ENCODE data around the gene SARS2.

GRCh38 chr19:38883286-38883685 lies 47.3 kb downstream of the SARS2 start:
- TF ChIP-seq POLR2A (IDR thresholded peaks at IDR 0.05; ENCODE audit: extremely low read depth, insufficient read length): no peak
- TF ChIP-seq CTCF (IDR thresholded peaks at IDR 0.05; ENCODE audit: low read depth, low read length): no peak
- no peak for TF ChIP-seq MAX (IDR thresholded peaks at IDR 0.05; ENCODE audit: low read depth, low read length)
- TF ChIP-seq MYC (IDR thresholded peaks at IDR 0.05; ENCODE audit: low read depth, low read length): no peak
